ENCODE measurements around the gene SLC4A1AP. TPM values are rescaled to one million over a fixed set of nuclear protein-coding genes. Genes with fewer than 3 reads are reported as not detected.

SLC4A1AP gene
- total and polyA plus RNA-seq, 12 donors: 13.0 to 41.1 (median 22.3) TPM

DNA sequence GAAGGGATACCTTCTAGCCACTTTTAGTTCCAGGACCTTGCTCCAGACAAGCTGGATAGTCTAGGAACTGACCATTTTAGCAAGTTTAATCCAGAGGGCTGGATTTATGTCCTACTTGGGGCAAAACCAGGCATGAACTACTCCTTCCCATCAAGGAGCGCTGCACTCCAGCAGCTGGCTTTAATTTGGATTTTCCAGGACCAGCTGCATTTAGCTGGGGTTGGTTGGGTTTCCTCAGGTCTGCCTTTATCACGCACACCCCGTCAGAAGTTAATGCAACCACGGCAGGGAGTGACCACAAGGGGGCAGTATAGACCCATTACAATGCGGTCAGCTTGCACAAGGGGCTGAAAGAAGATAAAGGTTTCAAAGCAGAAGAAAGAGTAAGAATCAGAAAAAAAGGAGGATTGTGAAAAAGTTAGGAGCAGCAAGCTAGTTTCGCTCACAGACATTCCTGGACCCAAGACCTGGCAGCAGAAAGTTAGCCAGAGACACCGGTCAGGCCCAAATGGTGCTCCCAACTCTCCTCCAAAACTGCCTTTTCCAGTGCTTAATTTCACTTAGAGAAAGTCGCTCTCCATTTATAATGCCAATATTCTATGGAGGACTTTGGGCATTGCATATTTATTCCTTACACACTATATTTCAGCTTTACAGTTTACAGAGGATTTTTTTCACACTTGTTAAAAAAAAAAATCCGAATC, 40.1 kb downstream of the SLC4A1AP start:
- peak; percentile 87 to 96 (median 89) for DNase-seq

DNA sequence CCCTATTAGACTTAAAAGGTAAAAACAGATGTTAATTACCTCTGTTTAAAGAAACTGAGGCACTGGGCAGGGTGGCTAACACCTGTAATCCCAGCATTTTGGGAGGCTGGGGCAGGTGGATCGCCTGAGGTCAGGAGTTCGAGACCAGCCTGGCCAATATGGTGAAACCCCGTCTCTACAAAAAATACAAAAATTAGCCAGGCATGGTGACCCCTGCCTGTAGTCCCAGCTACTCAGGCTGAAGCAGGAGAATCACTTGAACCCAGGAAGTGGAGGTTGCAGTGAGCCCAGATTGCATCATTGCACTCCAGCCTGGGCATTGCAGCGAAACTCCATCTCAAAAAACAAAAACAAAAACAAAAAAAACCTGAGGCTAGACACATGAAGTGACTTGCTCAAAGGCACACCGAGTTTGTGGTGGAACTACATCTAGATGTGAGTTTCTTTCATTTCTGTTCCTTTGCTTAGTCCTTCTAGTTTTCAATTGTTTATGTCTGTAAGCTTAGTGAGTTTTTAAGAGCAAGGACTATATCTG, 40.7 kb downstream of the SLC4A1AP start:
- no peak for DNase-seq
- H3K4me1 ChIP-seq (replicated peaks in 1 of 2): peaks cover 22 to 37% of the 10 kb centered on the region in 2 donors
- no peak overlapping the region for H3K4me3 ChIP-seq
- TF ChIP-seq POLR2A (IDR thresholded peaks at IDR 0.05): no peak
- TF ChIP-seq, protein P1, sequence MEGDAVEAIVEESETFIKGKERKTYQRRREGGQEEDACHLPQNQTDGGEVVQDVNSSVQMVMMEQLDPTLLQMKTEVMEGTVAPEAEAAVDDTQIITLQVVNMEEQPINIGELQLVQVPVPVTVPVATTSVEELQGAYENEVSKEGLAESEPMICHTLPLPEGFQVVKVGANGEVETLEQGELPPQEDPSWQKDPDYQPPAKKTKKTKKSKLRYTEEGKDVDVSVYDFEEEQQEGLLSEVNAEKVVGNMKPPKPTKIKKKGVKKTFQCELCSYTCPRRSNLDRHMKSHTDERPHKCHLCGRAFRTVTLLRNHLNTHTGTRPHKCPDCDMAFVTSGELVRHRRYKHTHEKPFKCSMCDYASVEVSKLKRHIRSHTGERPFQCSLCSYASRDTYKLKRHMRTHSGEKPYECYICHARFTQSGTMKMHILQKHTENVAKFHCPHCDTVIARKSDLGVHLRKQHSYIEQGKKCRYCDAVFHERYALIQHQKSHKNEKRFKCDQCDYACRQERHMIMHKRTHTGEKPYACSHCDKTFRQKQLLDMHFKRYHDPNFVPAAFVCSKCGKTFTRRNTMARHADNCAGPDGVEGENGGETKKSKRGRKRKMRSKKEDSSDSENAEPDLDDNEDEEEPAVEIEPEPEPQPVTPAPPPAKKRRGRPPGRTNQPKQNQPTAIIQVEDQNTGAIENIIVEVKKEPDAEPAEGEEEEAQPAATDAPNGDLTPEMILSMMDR (IDR thresholded peaks at IDR 0.05): no peak
- WGBS, 4 donors: 88 to 94% (median 92%) methylated on average over 5 of the region's 5 CpGs
- intact Hi-C loops (cut with DNase I): loop anchor here (5.0 to 10.0 kb wide), 3 partner anchors 690 to 748 kb away; partner anchors contain the start of gene FOSL2 (in 1 of the 2)
- H3K36me3 ChIP-seq (replicated peaks in 1 of 2): no peaks in the 10 kb centered on the region
- no peaks in the 10 kb centered on the region for H3K27me3 ChIP-seq
- peak overlapping the region in 3 of 5 donors; percentile 51 to 85 (median 54) for H3K27ac ChIP-seq
- H3K9me3 ChIP-seq (replicated peaks in 1 of 3): no peaks in the 10 kb centered on the region

More for the DNA sequence above, 40.1 kb downstream of the SLC4A1AP start:
- intact Hi-C loops (cut with DNase I): loop anchor here (5.0 to 10.0 kb wide), 3 partner anchors 691 to 749 kb away; partner anchors contain the start of gene FOSL2 (in 1 of the 2)
- H3K4me3 ChIP-seq: no peak overlapping the region
- peaks cover 22 to 37% of the 10 kb centered on the region in 2 donors for H3K4me1 ChIP-seq (replicated peaks in 1 of 2)
- TF ChIP-seq POLR2A (IDR thresholded peaks at IDR 0.05): no peak
- TF ChIP-seq, protein P1 (IDR thresholded peaks at IDR 0.05): peak; percentile 93 to 98 (median 95)
- WGBS, 4 donors: 21 to 26% (median 25%) methylated on average over 9 of the region's 9 CpGs
- H3K36me3 ChIP-seq (replicated peaks in 1 of 2): no peaks in the 10 kb centered on the region
- H3K9me3 ChIP-seq (replicated peaks in 1 of 3): no peaks in the 10 kb centered on the region
- peak overlapping the region in 3 of 5 donors; percentile 51 to 85 (median 54) for H3K27ac ChIP-seq
- H3K27me3 ChIP-seq: no peaks in the 10 kb centered on the region

DNA sequence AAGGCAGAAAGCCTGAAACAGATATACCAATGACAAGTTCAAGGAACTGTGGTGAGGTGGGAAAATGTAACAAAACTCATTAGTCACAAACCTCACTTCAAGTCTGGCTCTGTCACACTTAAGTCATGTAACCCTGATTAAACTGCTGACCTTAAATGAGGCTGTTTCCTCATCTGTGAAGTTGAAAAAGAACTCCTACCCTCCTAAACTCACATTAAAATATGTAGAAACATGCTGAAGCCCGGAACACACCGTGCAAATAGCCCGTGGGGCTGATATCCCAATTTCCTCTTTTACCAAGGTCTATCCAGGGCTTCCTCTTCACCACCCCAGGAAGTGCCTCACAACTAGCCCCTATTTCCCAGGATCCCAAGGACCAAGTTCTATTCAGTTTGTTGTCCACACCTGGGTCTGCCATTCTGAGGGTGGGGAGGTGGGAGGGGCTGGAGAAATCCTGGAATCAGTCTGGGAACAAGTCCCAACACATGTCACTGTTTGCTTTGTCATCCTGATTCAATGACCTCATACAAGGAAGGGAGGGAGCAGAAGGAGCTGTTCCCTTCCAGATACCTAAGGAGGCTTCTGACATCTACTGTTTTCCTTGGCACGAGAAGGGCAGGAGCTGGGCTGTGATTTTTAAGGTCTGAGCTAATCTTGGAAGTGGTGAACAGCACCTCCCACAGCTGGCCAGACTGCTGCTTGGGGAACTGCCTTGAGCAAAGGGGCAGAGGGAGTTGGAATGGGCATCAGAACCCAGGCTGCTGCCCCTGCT, 42.3 kb downstream of the SLC4A1AP start:
- TF ChIP-seq, protein P1 (IDR thresholded peaks at IDR 0.05): no peak
- peak in 1 of 2 donors; percentile 53 for TF ChIP-seq POLR2A (IDR thresholded peaks at IDR 0.05)
- peak overlapping the region; percentile 68 to 91 (median 81) for H3K27ac ChIP-seq

More for the DNA sequence above, 42.3 kb downstream of the SLC4A1AP start:
- peaks cover 22 to 37% of the 10 kb centered on the region in 2 donors for H3K4me1 ChIP-seq (replicated peaks in 1 of 2)
- intact Hi-C loops (cut with DNase I): loop anchor here (10.0 kb wide), 2 partner anchors 689 to 699 kb away; partner anchors contain the start of gene FOSL2 (in 1 of the 2)
- no peaks in the 10 kb centered on the region for H3K36me3 ChIP-seq (replicated peaks in 1 of 2)
- DNase-seq: peak; percentile 50 to 85 (median 73)
- no peak overlapping the region for H3K4me3 ChIP-seq
- no peaks in the 10 kb centered on the region for H3K9me3 ChIP-seq (replicated peaks in 1 of 3)
- 12 to 36% (median 19%) methylated on average over 4 of the region's 4 CpGs for WGBS, 4 donors
- H3K27me3 ChIP-seq: no peaks in the 10 kb centered on the region

All from adrenal gland (tissue), 12 donors.